Adipocyte (in vitro differentiated cells): ENCODE results near the gene SPRR2A.
"Not testable (repeated sequence)": the region's sequence is repeated elsewhere in the genome, so short reads cannot be mapped to it uniquely, and the experiment has no call there.

Experiments
- DNase-seq: peaks from one replicate; pipeline ENCODE4 v3.0.0-alpha.2; 2015; ENCODE audit warnings: low read depth
- H3K27me3 ChIP-seq: replicated peaks from 2 replicates; pipeline ENCODE4 v1.7.0; 2013; ENCODE audit warnings: mild to moderate bottlenecking, low read length, moderate library complexity; ENCODE audit not compliant: control insufficient read depth, insufficient read depth
- H3K36me3 ChIP-seq: 2 replicates; pipeline ENCODE4 v1.7.0; 2013; ENCODE audit warnings: low read length, mild to moderate bottlenecking, moderate library complexity; ENCODE audit not compliant: control insufficient read depth, insufficient read depth, severe bottlenecking
- H3K4me1 ChIP-seq: 2 replicates; pipeline ENCODE4 v1.7.0; 2013; ENCODE audit warnings: mild to moderate bottlenecking, low read length, moderate library complexity; ENCODE audit not compliant: control insufficient read depth, insufficient read depth
- H3K4me3 ChIP-seq: 2 replicates; pipeline ENCODE4 v1.7.0; 2013; ENCODE audit warnings: mild to moderate bottlenecking, low read length, moderate library complexity
- H3K9ac ChIP-seq: 2 replicates; pipeline ENCODE4 v1.7.0; 2013; ENCODE audit warnings: mild to moderate bottlenecking, low read length, moderate library complexity
- H3K9me3 ChIP-seq: 2 replicates; pipeline ENCODE4 v1.7.0; 2013; ENCODE audit warnings: mild to moderate bottlenecking, low read length, moderate library complexity; ENCODE audit not compliant: control insufficient read depth

SPRR2A gene

DNA sequence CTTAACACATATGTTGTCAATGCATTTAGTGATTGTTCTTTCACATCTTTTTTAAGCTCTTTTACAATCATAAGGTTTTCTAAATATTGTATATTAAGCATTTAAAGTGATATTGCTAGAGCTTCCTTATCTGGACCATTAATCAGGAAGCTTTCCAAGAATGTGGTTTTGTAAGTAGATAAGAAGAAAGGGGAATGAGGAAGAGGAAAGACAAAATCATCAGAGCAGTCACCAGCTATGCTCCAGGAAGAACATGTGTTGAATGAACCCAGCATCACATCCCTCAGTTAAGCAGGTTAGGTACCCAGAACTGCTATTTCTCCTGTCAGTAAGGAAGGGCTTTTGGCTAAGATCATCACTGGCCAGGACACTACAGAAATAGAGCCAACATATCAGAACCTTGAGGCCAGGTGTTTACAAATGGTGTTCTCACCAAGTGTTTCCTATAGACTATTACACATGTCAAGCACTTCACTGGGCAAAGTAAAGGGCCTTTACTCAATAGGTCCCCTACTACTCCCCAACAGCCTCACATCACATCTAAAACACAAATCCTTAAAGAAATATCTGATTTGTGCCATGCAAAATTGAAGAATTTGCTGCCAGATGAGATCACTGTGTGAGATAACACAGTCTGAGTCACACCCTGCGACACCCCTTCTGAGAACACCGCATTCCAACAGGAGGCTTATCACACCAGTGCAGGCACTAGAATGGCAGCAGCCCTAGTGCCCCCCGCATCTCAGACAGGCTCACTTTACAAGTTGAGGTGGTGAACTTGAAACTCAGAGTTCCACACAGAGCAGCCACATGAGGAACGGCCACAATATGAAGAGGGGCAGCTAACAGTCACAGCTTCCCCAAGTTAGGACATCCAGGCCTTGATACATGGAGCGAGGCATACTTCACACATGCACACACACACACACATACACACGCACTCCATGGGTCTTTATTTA lies 1.8 kb upstream of the SPRR2A start:
- H3K4me1 ChIP-seq: no peaks in the 10 kb centered on the region
- DNase-seq: no peak

GRCh38 chr1:153058154-153058553 lies 842 bp upstream of the SPRR2A start:
- no peaks in the 10 kb centered on the region for H3K36me3 ChIP-seq
- DNase-seq: no peak
- peaks cover 2% of the 10 kb centered on the region for H3K9me3 ChIP-seq
- peaks cover 4% of the 10 kb centered on the region for H3K27me3 ChIP-seq
- H3K4me1 ChIP-seq: no peaks in the 10 kb centered on the region
- no peak overlapping the region for H3K4me3 ChIP-seq
- H3K9ac ChIP-seq: no peak overlapping the region

More for the DNA sequence above, 1.8 kb upstream of the SPRR2A start:
- Histone ChIP-seq H3K9me3 (peaks cover 4% of the 10 kb centered on the region), H3K4me3 (no peak overlapping the region), H3K27me3 (peaks cover 4% of the 10 kb centered on the region), H3K36me3 (no peaks in the 10 kb centered on the region), H3K9ac (no peak overlapping the region)

GRCh38 chr1:153056111-153056510 lies 1.2 kb downstream of the SPRR2A start:
- H3K27me3 ChIP-seq, H3K9ac ChIP-seq, H3K4me3 ChIP-seq, H3K4me1 ChIP-seq, DNase-seq, H3K36me3 ChIP-seq: not testable (repeated sequence)
- peaks cover 18% of the 10 kb centered on the region for H3K9me3 ChIP-seq

DNA sequence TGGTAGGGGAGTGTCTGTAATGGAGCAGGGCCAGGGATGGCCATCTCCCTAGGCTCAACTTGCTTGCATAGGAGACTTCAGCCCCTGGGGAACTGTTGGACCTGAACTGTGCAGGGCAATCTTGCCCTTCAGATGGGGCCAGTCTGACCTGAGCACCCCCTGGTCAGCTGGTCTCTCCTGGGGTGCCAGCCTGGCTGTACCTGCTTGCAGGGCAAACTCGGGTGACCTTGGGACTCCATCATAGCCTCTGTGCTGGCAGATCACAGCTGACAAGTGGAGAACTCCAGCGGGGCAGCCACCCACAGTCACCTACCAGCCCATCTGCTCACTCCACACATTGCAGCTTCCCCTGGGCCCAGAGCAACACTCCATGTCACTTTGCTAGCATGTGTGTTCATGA lies 8.1 kb downstream of the SPRR2A start:
- no peak overlapping the region for H3K4me3 ChIP-seq
- DNase-seq: no peak
- peaks cover 3% of the 10 kb centered on the region for H3K27me3 ChIP-seq
- no peak overlapping the region for H3K9ac ChIP-seq
- H3K36me3 ChIP-seq: no peaks in the 10 kb centered on the region
- H3K9me3 ChIP-seq: peaks cover 23% of the 10 kb centered on the region
- no peaks in the 10 kb centered on the region for H3K4me1 ChIP-seq

GRCh38 chr1:153040950-153041631 lies 16.2 kb downstream of the SPRR2A start, which contains the start of gene SPRR2D:
Gene SPRR2D (minus strand): TSS chr1:153041120. CDS start chr1:153040346, 774 bp downstream.
- H3K4me1 ChIP-seq: no peaks in the 10 kb centered on the region
- no peak within 1 kb of the TSS for H3K4me3 ChIP-seq
- DNase-seq: no peak
- H3K9ac ChIP-seq: no peak within 1 kb of the TSS
- no peaks in the 10 kb centered on the region for H3K36me3 ChIP-seq
- no peaks in the 10 kb centered on the region for H3K9me3 ChIP-seq
- H3K27me3 ChIP-seq: peaks cover 6% of the 10 kb centered on the region

DNA sequence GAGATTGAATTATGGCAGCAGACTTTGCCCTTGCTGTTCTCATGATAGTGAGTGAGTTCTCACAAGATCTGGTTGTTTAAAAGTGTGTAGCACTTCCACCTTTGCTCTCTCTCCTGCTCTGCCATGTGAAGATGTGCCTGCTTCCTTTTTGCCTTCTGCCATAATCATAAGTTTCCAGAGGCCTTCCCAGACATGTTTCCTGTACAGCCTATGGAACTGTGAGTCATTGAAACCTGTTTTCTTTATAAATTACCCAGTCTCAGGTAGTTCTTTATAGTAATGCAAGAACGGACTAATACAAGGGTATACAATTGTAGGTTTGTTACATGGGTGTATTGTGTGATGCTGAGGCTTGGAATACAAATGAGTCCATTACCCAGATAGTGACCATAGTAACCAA lies 22.1 kb downstream of the SPRR2A start:
- Histone ChIP-seq H3K27me3 (peaks cover 4% of the 10 kb centered on the region), H3K36me3 (no peaks in the 10 kb centered on the region), H3K9ac (no peak overlapping the region), H3K4me1 (no peaks in the 10 kb centered on the region), H3K4me3 (no peak overlapping the region), H3K9me3 (no peaks in the 10 kb centered on the region)
- no peak for DNase-seq

DNA sequence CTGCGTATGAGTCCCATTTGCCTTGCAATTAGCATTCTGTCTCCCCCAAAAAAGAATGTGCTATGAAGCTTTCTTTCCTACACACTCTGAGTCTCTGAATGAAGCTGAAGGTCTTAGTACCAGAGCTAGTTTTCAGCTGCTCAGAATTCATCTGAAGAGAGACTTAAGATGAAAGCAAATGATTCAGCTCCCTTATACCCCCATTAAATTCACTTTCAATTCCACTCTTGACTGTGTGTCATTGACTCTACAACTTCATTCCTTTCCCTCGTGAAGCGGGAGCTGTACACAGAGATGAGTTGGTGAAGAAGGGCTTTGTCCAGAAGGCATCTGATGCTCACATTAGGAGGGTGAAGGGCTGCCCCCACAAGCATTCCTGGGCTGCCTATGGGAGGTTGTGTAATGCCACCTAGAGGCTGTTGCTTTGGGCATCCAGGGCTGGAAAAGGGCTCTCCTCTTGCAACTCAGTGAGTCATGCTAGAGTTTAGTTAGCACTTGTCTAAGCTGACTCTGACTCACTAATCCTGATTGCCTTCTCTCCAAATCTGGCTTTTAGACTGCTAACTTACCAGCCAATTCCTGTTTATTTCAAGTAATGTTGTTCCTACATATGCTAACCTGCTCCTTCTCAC lies 24.5 kb downstream of the SPRR2A start:
- H3K9me3 ChIP-seq: no peaks in the 10 kb centered on the region
- DNase-seq: peak; percentile 8

GRCh38 chr1:153032073-153032472 lies 25.2 kb downstream of the SPRR2A start:
- H3K4me3 ChIP-seq: no peak overlapping the region
- H3K9me3 ChIP-seq: no peaks in the 10 kb centered on the region
- peaks cover 4% of the 10 kb centered on the region for H3K27me3 ChIP-seq
- H3K9ac ChIP-seq: no peak overlapping the region
- H3K4me1 ChIP-seq: no peaks in the 10 kb centered on the region
- no peaks in the 10 kb centered on the region for H3K36me3 ChIP-seq
- no peak for DNase-seq

More for the DNA sequence above, 24.5 kb downstream of the SPRR2A start:
- H3K36me3 ChIP-seq: no peaks in the 10 kb centered on the region
- H3K27me3 ChIP-seq: peaks cover 7% of the 10 kb centered on the region
- H3K9ac ChIP-seq: no peak overlapping the region
- H3K4me3 ChIP-seq: no peak overlapping the region
- H3K4me1 ChIP-seq: no peaks in the 10 kb centered on the region

- DNase-seq: no peak
- Histone ChIP-seq H3K4me1 (no peaks in the 10 kb centered on the region), H3K4me3 (no peak within 1 kb of the TSS), H3K36me3 (no peaks in the 10 kb centered on the region), H3K9ac (no peak within 1 kb of the TSS), H3K27me3 (peaks cover 3% of the 10 kb centered on the region), H3K9me3 (no peaks in the 10 kb centered on the region)
These were observed 26.4 kb downstream of the SPRR2A start, which contains the start of gene SPRR1B for GRCh38 chr1:153030895-153031294. Gene SPRR1B (plus strand): TSS chr1:153031203. CDS start chr1:153032346, 1,143 bp downstream.

DNA sequence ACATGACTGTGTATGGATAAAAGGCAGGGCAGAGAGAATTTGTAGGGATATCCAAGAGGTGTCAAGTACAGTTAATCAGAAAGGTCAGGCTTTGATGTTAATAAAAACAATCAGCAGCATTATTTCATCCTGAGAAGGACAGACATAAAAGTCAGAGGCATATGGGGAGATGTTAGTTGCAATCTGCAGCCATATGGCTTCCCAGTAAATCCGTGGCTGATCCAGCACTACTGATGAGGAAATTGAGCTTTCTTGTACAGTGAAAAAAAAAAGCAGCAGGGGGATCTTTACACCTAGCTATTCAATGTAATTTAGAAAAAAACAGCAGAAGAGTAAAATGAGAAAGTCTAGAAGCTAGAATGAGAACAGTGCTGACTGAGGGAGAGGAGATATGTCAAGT lies 28.5 kb downstream of the SPRR2A start:
- H3K27me3 ChIP-seq: peaks cover 3% of the 10 kb centered on the region
- no peak overlapping the region for H3K4me3 ChIP-seq
- DNase-seq: no peak
- no peak overlapping the region for H3K9ac ChIP-seq
- H3K4me1 ChIP-seq: no peaks in the 10 kb centered on the region
- no peaks in the 10 kb centered on the region for H3K36me3 ChIP-seq
- H3K9me3 ChIP-seq: no peaks in the 10 kb centered on the region

GRCh38 chr1:153025797-153026196 lies 31.5 kb downstream of the SPRR2A start:
- no peak for DNase-seq
- peaks cover 3% of the 10 kb centered on the region for H3K27me3 ChIP-seq
- H3K4me3 ChIP-seq: no peak overlapping the region
- no peaks in the 10 kb centered on the region for H3K36me3 ChIP-seq
- H3K9ac ChIP-seq: no peak overlapping the region
- no peaks in the 10 kb centered on the region for H3K4me1 ChIP-seq
- H3K9me3 ChIP-seq: no peaks in the 10 kb centered on the region
